HG03469 (cell line): ENCODE measurements around the gene CDH11.

Experiments used
- ATAC-seq: cut with Tn5 transposase; IDR thresholded peaks from one replicate; pipeline ENCODE4 v1.9.1; 2021; ENCODE audit warnings: mild to moderate bottlenecking, moderate library complexity, moderate number of reproducible peaks; ENCODE audit not compliant: unreplicated experiment

Gene CDH11

DNA sequence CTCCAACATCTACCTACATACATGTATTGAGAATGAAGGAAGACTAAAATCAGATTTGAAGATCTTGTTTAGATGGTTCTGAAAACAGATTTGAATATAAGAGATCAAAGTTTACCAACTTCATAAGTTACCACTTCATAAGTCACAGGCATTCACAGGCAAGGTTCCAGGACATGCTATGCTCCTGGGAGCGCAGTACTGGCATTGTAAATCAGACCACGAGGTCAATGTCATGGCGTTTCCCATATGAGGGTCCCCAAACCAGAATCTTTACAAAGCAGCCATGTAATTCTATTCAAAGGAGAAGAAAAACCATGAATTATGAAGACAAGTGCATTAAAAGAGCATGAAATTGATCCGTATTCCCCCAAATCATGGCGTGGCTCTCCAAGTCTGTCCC is 3.0 kb downstream of the CDH11 start:
- ATAC-seq = no peak

DNA sequence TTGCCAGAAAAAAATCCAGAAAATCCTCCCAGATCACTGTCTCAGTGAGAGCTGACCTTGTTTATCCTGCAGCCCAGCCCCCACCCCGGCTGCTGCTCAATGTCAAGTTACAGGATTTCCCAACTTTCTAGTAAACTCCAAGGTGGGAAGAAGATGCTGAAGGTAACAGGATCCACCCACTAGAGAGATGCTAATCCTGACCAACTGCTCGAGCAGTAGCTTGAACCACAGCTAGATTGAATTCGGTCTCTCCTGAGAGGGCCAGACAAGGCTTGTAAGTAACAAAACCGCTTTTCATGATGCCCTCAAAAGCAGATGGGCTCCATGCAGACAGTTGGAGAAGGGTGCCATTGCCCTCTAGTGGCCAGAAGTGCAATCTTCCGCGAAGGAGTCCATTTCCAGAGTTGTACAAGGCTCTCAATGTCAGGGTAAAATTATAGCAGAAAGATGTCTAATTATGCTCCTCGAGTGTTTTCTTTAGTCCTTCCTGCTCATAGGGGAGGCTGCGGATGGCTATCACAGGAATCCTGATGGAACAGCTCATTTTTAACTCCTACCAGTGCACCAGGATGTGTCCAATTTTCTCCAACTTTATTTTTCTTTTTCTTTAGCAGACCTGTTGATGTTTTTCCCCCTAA is 3.9 kb downstream of the CDH11 start:
- ATAC-seq = peak; percentile 87

DNA sequence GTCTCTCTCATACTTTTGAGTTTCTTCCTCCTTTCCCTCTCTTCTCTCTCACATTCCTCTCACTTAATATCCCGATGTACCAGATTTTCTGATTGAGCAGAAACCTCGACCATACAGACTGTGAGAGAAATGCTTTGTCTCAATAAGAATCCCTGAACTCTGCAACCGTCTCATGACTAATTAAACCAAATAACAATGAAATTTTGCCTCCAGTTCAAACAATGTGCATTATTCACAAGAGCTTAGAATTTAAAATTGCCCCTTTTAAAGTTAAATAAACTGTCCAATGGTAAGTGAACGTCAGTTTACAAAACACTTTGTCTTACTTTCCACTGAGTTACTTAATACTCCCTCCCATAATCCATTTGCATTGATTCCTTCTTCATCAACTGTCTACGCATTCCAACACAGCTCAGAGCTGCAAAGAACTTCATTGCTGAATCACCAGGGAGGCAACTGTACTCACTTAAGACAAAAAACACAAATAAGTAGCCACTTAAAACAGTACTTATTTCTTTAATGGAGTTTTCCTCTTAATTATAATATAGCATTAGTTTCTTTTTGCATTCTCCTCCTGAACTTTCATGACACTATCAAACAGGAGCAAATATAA is 4.9 kb downstream of the CDH11 start:
- no peak for ATAC-seq

DNA sequence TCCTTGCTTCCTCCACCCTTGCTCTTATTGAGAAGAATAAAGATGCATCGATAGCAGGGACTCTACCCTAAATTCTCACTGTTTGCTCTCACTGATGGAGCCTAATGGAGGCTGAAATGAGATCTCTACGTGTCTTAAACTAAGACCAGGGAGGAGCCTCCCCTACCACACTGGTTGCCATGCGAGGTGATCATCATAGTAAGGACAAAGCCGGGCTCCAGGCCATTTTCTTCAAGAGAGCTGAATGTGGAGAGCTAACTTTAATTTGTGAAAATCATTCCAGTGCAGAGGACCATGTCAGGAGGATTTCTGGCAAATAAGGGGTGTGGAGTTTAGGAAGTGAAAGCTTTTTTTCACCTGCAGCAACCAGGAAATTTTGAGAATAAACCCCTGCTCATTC is 5.6 kb downstream of the CDH11 start:
- ATAC-seq = no peak

DNA sequence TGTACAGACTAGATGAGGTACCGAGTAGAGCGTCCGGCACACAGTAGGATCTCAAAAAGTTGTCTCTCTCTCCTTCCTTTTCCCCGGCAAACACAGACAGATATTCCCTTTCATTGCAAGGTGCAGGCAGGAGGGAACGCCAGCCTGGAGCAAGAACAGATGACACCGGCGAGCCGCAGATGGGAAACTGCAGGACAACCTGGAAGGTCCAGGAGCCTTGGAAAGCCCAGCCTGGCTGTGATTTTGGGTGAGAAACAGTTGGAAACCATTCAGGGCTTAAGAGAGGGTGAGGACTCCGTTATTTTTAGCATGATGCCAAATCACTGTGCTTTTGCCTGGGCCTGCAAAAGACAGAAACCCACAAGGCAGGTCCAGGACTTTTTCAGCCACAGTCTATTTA is 7.3 kb downstream of the CDH11 start:
- ATAC-seq = no peak

DNA sequence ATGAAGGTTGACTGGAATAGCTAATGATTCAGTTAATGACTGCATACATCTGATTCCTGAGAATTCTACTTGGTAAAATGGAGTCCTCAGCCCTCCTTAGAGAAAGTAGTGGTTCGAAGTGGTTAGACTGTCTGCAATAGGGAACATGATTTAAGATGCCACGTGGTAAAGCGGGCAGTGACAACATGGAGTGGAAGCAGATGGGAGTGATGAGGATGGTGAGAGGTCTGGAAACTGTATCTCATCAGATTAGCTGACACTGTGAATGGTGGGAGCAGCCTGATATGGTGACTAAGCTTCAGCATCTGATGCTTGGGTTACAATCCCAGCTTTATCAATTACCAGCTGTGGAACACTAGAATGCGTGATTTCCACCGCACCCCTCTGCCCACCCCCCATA is 8.4 kb downstream of the CDH11 start:
- no peak for ATAC-seq

DNA sequence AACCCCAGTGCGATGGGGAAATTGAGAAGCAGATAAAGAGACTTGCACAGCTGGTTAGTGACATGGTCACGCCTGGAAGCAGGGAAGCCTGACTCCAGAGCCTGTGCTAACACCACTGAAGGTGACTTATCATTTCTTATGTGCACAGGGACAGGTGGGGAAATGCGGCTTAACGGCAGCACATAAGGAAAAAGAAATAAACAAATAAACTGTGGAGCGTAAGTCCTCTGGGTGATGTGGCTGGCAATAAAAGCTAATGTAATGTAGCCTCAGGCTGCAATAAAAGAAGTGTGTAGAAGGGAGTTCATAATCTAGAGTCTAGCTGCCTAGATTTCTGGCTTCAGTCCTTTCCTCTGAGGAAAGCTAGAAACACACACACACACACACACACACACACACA is 10.6 kb downstream of the CDH11 start:
- ATAC-seq = no peak

DNA sequence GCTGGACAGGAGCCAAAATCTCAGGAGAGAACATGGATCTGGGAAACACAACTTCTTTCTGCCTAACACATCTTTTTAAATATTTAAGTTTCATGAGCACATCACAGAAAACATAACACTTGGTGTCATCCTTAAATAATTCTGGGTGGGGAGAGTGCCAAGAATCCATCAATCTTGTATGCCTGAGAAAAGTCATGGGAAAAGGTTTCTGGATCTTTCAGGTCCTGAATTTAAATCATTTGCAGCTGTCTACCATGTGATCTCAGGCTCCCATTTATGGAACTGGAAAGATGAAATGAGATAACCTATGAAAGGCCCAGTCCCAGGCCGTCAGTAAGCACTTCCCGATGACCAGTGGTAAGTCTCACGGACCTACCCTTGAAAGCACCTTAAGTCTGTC is 15.1 kb downstream of the CDH11 start:
- ATAC-seq = no peak

DNA sequence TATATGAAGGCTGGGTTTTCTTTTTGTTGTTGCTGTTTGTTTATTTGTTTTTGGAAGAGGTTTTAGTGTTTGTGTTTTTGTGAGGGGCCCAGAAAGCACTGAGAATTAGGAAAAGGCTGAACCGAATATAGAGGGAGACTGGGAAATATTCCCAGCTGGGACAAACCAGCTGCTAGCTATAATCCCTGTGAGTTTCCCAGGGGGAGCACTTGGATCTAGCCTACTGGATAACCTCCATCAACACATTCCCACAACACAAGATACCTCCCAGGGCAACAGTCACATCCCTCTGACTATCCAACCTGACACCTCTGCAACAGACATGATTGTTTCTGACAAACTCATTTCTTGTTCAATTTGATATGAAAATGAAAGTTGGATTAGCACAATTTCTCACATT is 16.7 kb downstream of the CDH11 start:
- no peak for ATAC-seq

DNA sequence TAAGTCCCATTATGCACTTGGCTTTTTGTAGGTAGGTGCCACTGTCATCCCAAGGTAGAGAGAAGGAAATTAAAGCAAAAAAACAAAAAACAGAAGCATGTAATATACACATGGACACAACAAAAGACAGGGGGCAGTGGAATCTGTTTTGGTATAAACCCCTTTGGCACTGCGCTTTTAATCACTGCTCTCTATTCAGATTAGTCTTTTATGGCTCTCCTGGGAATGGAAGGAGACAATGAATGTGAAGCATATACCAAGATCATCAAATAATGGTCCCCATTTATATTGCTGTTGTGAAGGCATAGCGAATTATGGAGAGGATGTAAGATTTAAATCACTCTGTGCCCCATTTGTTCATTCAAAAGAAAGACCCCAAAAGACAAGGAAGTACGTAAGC is 17.4 kb downstream of the CDH11 start:
- ATAC-seq = no peak

DNA sequence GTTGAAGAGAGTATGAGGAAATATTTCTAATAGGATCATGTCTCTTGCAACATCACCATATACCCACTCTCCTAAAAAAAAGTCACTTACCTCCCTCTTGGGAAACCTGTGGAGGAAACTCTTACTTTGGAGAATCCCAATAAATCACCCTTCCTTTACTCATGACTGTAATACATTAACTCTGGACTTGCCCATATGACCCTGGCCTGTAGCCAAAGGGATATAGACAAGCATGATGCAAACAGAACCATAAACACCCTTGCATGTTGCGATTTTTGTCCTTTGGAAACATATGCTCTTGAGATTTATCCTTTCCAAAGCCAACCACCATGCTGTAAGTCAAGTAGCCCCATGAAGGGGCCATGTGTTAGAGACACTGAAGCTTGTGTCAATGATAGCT is 19.5 kb downstream of the CDH11 start:
- no peak for ATAC-seq

DNA sequence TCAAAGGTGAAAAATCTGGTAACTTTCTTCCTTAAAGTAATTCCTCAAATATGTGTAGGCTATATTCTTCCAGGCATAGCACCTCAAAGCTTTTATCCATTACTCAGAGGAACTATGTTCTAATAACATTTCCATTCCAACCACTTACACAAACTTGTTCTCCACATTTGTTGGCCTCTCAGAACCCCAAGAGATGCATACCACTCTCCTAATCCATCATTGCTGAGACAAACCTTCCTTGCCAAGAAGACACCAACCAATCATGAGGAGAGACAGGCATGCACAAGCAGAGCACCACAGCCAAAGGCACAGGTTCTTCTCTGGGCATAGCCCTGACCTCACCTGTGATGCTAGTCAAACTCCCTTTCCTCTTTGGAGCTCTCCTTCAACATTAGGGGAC is 20.9 kb downstream of the CDH11 start:
- ATAC-seq = no peak

DNA sequence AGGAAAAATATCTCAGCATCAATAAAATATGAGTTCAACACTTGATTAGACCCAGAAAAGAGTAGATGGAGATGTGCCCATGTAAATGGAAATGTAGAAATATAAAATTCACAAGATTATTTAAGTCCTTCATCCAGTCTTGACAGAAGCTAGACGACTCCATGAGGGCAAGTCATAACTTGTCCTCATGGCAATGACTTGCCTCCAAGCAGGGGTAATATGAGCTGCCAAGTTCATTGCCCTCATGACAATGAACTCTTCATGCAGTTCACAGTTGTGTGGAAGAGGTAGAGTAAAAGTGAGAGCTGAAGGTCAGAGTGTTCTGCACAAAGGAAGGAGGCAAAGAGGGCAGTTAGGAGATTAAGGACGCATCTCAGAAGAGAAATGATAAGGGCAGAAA is 22.3 kb downstream of the CDH11 start:
- ATAC-seq = no peak

DNA sequence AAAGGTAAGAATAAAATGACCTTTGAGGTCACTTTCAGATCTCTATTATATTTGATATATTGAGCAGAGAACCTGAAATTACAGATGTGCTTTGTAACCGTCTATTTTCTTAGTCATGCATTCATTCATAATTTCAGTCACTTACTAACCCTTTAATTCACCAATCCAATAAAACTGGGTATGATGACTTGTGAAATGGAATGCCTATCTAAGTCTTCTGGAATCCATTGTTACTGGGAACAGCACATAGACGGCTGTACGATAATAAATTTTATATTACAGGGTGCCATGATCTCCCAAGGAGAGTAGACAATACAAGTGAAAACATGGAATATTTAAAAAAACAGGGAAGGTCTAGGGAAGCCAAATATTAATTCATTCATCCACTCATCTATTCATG is 22.9 kb downstream of the CDH11 start:
- ATAC-seq = no peak

DNA sequence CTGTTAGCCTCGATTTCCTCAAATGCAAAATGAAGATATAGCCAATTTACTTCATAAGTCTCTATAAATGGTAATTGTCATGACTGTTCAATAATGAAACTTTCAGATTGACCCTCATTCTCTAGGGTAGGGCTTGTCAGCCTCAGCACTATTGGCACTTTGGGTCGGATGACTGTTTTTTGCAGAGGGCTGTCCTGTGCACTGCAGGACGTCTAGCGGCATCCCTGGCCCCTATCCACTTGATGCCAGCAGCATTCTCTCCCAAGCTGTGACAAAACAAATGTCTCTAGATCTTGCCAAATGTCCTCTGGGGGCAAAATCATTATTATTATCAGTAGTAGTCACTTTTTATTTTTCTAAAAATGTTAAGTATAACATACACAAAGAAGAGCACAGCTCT is 24.6 kb downstream of the CDH11 start:
- ATAC-seq = no peak

DNA sequence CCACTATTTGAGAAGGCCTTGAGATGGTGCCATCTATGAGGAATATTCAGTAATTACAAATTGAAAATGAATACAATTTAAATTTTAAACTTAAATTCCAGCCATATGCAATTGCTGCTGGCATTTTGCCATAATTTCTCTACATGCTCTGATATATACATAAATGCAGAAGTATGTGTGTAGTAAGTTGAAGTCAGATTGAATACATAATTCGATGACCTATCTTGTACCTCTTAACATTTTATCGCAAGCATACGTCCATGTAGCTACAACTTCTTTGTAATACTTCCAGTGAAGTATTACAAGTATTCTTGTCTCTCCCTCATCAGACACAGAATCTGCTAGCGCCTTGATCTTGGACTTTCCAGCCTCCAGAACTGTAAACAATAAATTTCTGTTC is 26.0 kb downstream of the CDH11 start:
- ATAC-seq = no peak

DNA sequence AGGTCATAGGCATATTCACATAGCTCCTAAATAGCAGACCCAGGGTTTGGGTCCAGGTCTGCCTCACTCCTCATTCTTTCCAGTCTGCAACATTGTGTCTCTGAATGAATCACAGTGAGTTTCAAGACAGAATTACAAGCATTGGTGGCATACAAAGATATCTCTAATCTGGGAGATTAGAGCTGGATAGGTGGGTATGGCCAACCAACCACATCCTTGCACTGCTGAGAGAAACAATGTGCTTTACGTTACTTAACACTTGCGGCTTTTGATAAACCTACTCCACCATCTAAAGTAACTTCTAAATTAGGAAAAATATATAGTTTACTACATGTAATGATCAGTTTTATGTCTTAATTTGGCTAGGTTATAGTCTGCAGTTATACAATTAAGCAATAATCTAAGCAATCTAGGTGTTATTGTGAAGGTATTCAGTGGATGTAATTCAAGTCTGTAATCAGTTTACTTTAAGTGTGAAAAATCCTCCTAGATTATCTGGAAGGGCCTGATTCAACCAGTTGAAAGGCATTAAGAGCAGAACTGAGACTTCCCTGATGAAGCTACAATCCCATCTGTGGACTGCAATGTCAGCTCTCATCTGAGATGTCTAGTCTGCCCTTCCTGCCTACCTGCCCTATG is 26.7 kb downstream of the CDH11 start:
- no peak for ATAC-seq

DNA sequence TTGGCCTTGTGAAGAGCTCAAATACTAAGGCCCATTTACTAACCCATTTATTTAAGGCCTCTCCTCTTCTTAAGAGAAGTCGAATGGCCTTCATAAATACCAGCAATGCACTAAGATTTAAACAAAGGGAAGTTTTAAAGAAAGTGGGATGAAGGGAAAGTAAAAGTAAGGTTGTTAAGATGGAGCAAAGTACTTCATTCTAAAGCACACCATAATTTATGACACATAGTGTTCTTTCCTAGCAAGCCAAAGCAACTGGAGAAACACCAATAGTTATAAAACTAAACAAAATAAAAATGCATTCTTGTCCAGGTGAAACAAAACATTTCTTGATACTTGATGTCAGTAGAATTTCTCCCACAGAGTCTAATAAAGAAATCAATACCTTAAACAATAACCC is 27.9 kb downstream of the CDH11 start:
- ATAC-seq = no peak

DNA sequence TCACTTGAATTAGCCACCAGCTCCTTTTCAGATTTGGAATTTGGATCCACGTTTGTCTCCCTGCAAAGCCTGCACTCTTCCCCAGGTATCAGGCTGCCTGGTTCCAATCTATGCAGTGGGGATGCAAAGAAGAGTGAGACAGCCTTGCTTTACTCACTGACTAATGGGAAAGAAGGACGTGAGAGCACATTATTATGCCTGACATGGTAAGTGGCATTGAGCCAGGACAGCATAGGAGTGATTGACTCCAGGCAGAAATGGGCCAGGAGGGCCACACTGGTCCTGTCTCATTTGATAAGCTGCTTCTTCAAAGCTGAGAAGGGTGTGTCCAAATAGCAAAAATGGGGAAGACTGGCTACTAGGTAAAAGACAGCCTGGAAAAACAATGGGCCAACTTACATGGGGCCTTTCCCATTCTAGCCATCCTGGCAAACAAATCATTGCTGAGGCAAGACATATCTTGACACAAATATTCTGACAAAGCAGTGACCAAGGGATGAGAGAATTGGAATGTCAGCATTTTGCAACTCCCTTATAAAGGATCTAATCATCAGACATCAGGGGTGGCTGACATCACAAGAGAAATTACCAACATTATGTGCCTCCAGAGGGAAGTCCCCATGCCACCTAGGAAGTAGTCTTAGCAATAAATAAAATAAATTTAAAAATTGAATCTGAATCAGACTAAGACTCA is 38.6 kb downstream of the CDH11 start:
- no peak for ATAC-seq

DNA sequence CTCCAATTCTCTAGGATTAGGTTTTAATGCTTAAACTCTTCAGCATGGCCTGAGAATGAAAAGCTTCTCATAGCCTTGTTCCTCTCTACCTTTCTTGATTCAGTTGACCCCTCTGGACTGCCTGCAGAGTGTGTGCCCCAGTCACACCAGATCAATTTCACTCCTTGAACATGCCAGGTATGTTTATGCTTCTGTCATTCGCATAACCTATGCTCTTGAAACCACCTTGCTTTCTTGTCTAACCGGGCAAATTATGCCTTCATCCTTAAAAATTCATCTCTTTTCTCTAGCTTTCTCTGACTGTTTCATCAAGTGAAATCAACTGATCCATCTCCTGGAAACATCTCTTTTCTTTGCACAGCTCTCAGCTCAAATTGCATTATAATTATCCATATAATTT is 42.3 kb downstream of the CDH11 start:
- no peak for ATAC-seq

DNA sequence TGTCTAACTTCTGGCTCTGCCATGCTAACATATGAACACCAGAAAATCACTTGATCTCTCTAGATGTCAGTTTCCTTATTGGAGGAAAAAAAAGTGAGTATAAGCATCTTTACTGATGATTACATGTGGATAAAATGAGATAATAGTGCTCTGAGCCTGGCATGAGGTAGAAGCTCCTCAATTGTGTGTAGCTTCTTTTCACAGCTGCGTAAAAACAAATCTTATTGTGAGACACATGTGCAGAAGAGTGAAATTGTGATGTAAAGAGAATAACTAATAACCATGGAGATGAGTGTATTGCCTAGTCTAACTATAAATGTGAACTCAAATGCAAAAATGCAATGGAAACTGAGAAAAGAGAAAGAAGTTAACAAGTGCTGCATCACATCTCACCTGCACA is 44.7 kb downstream of the CDH11 start:
- no peak for ATAC-seq

DNA sequence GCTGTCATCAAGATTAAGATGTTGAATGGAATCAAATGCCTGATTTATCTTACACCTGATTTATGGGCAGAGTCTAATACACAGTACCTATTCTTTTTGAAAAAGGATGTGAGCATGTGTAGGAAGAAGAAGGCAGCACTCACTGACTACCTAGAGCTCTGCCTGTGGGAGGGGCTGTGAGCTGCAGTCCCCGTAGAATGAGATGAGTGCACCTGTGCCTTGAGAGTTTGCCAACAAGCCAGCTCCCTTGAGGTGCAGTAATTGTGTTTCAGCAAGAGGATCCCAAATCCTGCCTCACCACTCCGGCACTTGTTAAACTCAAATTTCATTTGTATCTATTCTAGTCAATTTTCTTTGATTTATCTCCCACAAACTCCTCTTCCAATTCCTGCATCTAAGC is 46.0 kb downstream of the CDH11 start:
- no peak for ATAC-seq
